CD4-positive, CD25-positive, alpha-beta regulatory T cell (primary cell): Measurements from ENCODE around the gene RBM15B. TPM values are rescaled to one million over a fixed set of nuclear protein-coding genes. Genes with fewer than 3 reads are reported as not detected.

ENCODE experiments used
- ATAC-seq, 2 donors: fragments of 150-1000 bp; cut with Tn5 transposase; one replicate each; pipeline ENCODE4 v1.10.0; 2021; ENCODE audit warnings: low read depth in 2 of 2, moderate number of reproducible peaks in 2 of 2, moderate library complexity in 1 of 2
- DNase-seq, 3 donors: peaks; one replicate each; pipeline versions ENCODE4 v3.0.0 to v3.0.0-alpha.2; 2012 to 2022; ENCODE audit warnings: mixed read lengths in 1 of 3
- H3K27ac ChIP-seq: one replicate; pipeline ENCODE4 v1.7.0; 2013; ENCODE audit warnings: mild to moderate bottlenecking, low read length; ENCODE audit not compliant: insufficient read depth, poor library complexity, severe bottlenecking
- H3K27me3 ChIP-seq: one replicate; pipeline ENCODE4 v1.7.0; 2013; ENCODE audit warnings: low read length; ENCODE audit not compliant: control insufficient read depth, insufficient read depth
- H3K36me3 ChIP-seq: one replicate; pipeline ENCODE4 v1.7.0; 2013; ENCODE audit warnings: mild to moderate bottlenecking, low read length, moderate library complexity; ENCODE audit not compliant: control insufficient read depth, insufficient read depth
- H3K4me1 ChIP-seq: 2 replicates; pipeline ENCODE4 v1.7.0; 2013; ENCODE audit warnings: mild to moderate bottlenecking, low read length; ENCODE audit not compliant: insufficient read depth, control insufficient read depth, poor library complexity, severe bottlenecking
- H3K4me3 ChIP-seq: one replicate; pipeline ENCODE4 v1.7.0; 2013; ENCODE audit warnings: low read depth, mild to moderate bottlenecking, low read length, moderate library complexity
- H3K9me3 ChIP-seq, 2 experiments: 1 replicate in 1 of 2; 2 replicates in 1 of 2; pipeline ENCODE4 v1.7.0; 2013; ENCODE audit warnings: low read length in 2 of 2, mild to moderate bottlenecking in 1 of 2, moderate library complexity in 1 of 2; ENCODE audit not compliant: control insufficient read depth in 2 of 2
- H3K27ac Mint-ChIP-seq, 3 donors: one replicate each; pipeline ENCODE4 v1.8.0; 2020 to 2022; ENCODE audit warnings: mild to moderate bottlenecking in 3 of 3, mixed read lengths in 3 of 3, moderate library complexity in 2 of 3
- H3K27me3 Mint-ChIP-seq: one replicate; pipeline ENCODE4 v1.8.0; 2022; ENCODE audit warnings: mild to moderate bottlenecking, mixed read lengths
- H3K36me3 Mint-ChIP-seq: one replicate; pipeline ENCODE4 v1.8.0; 2020; ENCODE audit warnings: mixed read lengths
- H3K4me1 Mint-ChIP-seq, 4 donors: one replicate each; pipeline ENCODE4 v1.8.0; 2020 to 2022; ENCODE audit warnings: mixed read lengths in 4 of 4, mild to moderate bottlenecking in 1 of 4
- H3K4me3 Mint-ChIP-seq, 4 donors: one replicate each; pipeline ENCODE4 v1.8.0; 2020 to 2022; ENCODE audit warnings: mild to moderate bottlenecking in 4 of 4, mixed read lengths in 4 of 4, moderate library complexity in 3 of 4
- H3K9me3 Mint-ChIP-seq, 7 donors: one replicate each; pipeline ENCODE4 v1.8.0; 2020 to 2022; ENCODE audit warnings: mixed read lengths in 7 of 7, mild to moderate bottlenecking in 3 of 7, moderate library complexity in 2 of 7
- polyA plus RNA-seq, 4 donors: library from polyadenylated mRNA; unstranded; fragments of 300-500 nt; fragmentation: Illumina TruSeq; gene quantifications; one replicate each; pipeline ENCODE4 v1.2.3, GENCODE V29; 2021
- total RNA-seq: library from RNA; stranded (reverse); gene quantifications from one replicate; pipeline ENCODE4 v1.2.3, GENCODE V29; 2022

The RBM15B gene
- total and polyA plus RNA-seq, 5 donors from 2014 or later = 10.1 to 28.4 (median 13.2) TPM

DNA sequence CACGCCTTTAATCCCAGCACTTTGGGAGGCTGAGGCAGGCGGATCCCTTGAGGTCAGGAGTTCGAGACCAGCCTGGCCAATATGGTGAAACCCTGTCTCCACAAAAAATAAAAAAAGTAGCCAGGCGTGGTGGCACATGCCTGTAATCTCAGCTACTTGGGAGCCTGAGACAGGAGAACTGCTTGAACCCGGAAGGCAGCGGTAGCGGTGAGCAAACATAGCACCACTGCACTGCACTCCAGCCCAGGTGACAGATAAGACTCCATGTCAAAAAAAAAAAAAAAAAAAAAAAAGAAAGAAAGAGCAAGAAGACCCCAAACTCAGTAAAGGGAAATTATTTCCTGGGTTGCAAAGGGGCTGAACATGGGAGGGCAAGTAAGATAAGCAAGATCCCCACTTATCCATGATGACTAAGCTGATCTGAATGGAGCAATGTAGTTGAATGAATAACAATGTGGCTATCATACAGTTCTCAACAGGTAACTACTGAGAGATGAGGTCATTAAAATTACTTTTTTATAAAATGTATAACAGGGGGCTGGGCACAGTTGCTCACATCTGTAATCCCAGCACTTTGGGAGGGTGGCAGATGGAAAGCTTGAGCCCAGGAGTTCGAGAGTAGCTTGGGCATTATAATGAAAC, 46.0 kb downstream of the RBM15B start:
- no peaks in the 10 kb centered on the region for H3K9me3 Mint-ChIP-seq
- no peak overlapping the region for H3K27ac Mint-ChIP-seq
- DNase-seq = no peak
- Histone ChIP-seq H3K4me3 (no peak overlapping the region), H3K9me3 (no peaks in the 10 kb centered on the region), H3K27me3 (no peaks in the 10 kb centered on the region), H3K36me3 (peaks cover 64% of the 10 kb centered on the region), H3K27ac (no peak overlapping the region), H3K4me1 (peaks cover 3% of the 10 kb centered on the region)
- H3K36me3 Mint-ChIP-seq = peaks cover 44% of the 10 kb centered on the region
- no peak for ATAC-seq
- H3K4me1 Mint-ChIP-seq = peaks cover 5 to 15% (median 13%) of the 10 kb centered on the region in 4 donors
- no peaks in the 10 kb centered on the region for H3K27me3 Mint-ChIP-seq
- H3K4me3 Mint-ChIP-seq = no peak overlapping the region

DNA sequence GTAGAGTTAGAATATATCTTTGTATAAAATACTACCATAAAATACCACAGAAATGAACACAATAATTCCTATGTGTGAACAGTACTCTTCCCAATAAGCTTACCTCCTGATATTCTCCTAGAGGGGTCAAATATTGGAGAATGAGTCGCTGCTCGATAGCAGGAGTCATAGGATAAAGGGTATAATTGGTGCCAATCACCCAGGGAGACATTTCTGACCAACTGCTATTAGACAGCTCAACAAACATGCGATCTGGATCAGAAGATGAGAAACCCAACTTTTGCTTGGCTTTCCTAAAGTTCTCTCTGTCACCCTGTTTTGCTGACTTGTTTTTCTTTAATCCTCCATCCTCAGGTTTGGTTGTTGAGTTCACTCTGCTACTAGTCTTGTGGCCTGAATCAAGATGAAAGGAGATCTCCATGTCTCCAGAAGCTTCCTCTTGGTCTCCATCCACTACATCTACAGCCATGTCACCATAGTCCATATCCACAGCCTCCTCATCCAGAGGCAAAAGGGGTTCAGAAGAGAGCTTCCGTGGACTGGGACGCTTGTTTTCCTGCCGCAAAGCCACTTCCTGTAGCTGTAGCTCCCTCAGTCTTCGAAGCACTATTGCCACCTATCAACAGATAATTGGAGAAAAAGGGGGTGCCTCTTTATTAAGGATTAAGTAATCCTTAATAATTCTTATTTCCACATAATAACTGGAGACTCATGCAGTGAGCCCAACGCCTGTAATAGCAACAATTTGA, 50.4 kb downstream of the RBM15B start:
- Histone ChIP-seq H3K4me3 (no peak overlapping the region), H3K4me1 (peaks cover 3% of the 10 kb centered on the region), H3K36me3 (peaks cover 47% of the 10 kb centered on the region), H3K27ac (no peak overlapping the region), H3K9me3 (no peaks in the 10 kb centered on the region), H3K27me3 (no peaks in the 10 kb centered on the region)
- Mint-ChIP-seq H3K27me3 (no peaks in the 10 kb centered on the region), H3K36me3 (peaks cover 35% of the 10 kb centered on the region), H3K27ac (peak overlapping the region; percentile 8 to 74 (median 52)), H3K4me1 (peaks cover 1 to 13% (median 6%) of the 10 kb centered on the region in 4 donors), H3K9me3 (no peaks in the 10 kb centered on the region), H3K4me3 (peak overlapping the region in 1 of 4 donors; percentile 15)
- peak in 1 of 3 donors; percentile 7 for DNase-seq
- ATAC-seq = no peak

DNA sequence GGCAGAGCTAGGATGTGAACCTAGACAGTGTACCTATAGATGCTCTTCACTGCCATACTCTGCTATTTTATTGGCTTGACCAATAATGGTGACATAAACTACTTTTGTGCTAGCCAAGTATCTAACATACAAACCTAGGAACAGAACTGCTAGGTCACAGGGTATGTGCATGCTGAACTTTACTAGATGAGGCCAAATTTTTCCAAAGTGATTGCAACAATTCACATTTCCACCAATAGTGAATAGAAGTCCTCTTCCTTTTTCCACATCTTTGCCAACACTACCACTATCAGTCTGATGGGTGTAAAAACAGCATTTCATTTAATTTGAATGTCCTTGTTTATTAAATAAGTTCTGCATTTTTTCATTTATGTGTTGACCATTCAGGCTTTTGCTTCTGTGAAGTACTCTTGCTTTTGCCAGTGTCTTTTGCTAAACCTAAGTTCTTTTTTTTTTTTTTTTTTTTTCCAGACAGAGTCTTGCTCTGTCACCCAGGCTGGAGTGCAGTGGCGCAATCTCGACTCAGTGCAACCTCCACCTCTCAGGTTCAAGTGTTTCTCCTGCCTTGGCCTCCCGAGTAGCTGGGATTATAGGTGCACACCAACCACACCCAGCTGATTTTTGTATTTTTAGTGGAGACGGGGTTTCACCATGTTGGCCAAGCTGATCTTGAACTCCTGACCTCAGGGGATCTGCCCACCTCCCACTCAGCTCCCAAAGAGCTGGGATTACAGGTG, 54.6 kb downstream of the RBM15B start:
- Mint-ChIP-seq H3K36me3 (peaks cover 41% of the 10 kb centered on the region), H3K9me3 (peaks cover 0 to 1% (median 0%) of the 10 kb centered on the region in 7 donors), H3K27me3 (no peaks in the 10 kb centered on the region), H3K4me3 (no peak overlapping the region), H3K4me1 (peaks cover 5 to 29% (median 19%) of the 10 kb centered on the region in 4 donors), H3K27ac (peak overlapping the region in 1 of 3 donors; percentile 80)
- DNase-seq (no peak), ATAC-seq (no peak)
- Histone ChIP-seq H3K4me1 (peaks cover 3% of the 10 kb centered on the region), H3K9me3 (no peaks in the 10 kb centered on the region), H3K27me3 (no peaks in the 10 kb centered on the region), H3K4me3 (no peak overlapping the region), H3K36me3 (peaks cover 20% of the 10 kb centered on the region), H3K27ac (no peak overlapping the region)

Other genes starting within 250 kb of the RBM15B start
- gene MANF, start 6.0 kb upstream of the RBM15B start, total RNA-seq = 33.9 TPM
- gene MANF, start 6.0 kb upstream of the RBM15B start, polyA plus RNA-seq = 10 to 100 TPM; 34.5 to 55.4 (median 43.5) TPM
- 23.5 TPM for gene DCAF1, start 108.7 kb downstream of the RBM15B start, total RNA-seq
- gene DCAF1, start 108.7 kb downstream of the RBM15B start, polyA plus RNA-seq = 10 to 100 TPM in 3 of 4 donors, 1 to 10 TPM in 1; 7.0 to 17.2 (median 11.1) TPM
- 41.3 TPM for gene RAD54L2, start 147.4 kb downstream of the RBM15B start, total RNA-seq
- gene RAD54L2, start 147.4 kb downstream of the RBM15B start, polyA plus RNA-seq = 10 to 100 TPM in 3 of 4 donors, 1 to 10 TPM in 1; 6.9 to 17.1 (median 13.3) TPM